Mammary epithelial cell (primary cell): Measurements from ENCODE around the gene TSHB.

ENCODE experiments used
- EZH2 ChIP-seq: IDR thresholded peaks from 2 replicates; pipeline ENCODE4 v1.6.1; 2012; ENCODE audit warnings: low read length, inconsistent platforms, borderline replicate concordance
- TF ChIP-seq, protein P1 (sequence below), 2 donors: IDR thresholded peaks in 1 of 2; conservative IDR thresholded peaks in 1 of 2; 2 replicates each; pipeline ENCODE4 v1.5.1; 2011 to 2012; ENCODE audit warnings: inconsistent platforms in 2 of 2, low read length in 2 of 2, mild to moderate bottlenecking in 2 of 2, control low read depth in 1 of 2, low read depth in 1 of 2; ENCODE audit not compliant: insufficient read depth in 1 of 2; ENCODE audit errors: extremely low read depth in 1 of 2

DNA sequence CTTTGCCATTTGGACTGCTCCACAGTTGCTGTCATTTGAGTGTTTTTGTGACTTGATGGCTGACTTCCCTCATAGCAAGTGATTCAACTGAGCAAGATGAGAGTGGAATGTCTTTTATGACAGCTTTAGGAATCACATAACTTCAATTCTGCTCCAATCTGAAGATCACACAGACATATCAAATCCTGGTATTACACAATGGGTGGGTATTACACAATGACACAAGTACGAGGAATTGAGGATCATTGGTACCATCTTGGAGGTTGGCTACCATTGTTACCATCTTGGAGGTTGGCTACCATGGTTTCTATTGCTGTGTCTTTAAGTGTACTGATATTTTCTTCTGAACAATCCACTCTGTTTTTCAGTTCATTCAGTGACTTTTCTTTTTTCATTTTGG lies 8.5 kb upstream of the TSHB start:
- TF ChIP-seq, protein P1, sequence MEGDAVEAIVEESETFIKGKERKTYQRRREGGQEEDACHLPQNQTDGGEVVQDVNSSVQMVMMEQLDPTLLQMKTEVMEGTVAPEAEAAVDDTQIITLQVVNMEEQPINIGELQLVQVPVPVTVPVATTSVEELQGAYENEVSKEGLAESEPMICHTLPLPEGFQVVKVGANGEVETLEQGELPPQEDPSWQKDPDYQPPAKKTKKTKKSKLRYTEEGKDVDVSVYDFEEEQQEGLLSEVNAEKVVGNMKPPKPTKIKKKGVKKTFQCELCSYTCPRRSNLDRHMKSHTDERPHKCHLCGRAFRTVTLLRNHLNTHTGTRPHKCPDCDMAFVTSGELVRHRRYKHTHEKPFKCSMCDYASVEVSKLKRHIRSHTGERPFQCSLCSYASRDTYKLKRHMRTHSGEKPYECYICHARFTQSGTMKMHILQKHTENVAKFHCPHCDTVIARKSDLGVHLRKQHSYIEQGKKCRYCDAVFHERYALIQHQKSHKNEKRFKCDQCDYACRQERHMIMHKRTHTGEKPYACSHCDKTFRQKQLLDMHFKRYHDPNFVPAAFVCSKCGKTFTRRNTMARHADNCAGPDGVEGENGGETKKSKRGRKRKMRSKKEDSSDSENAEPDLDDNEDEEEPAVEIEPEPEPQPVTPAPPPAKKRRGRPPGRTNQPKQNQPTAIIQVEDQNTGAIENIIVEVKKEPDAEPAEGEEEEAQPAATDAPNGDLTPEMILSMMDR (conservative IDR thresholded peaks at IDR 0.05 in 1 of 2, IDR thresholded peaks at IDR 0.05 in 1 of 2; ENCODE audit: extremely low read depth in 1 of 2, insufficient read depth in 1 of 2, low read depth in 1 of 2, low read length in 2 of 2): no peak
- no peak for TF ChIP-seq EZH2
